Testis (tissue), 2 donors: ENCODE data around the gene IRX1.

Experiments used
- POLR2A ChIP-seq: fragments of 450-650 bp; IDR thresholded peaks from one replicate; pipeline ENCODE4 v1.6.1; 2017; ENCODE audit warnings: antibody characterized with exemption, mild to moderate bottlenecking, moderate library complexity
- TF ChIP-seq, protein P1 (sequence below), 3 experiments: fragments of 450-650 bp in 2 of 3; fragments of 200-600 bp in 1 of 3; sonication (generic) in 1 of 3; IDR thresholded peaks; one replicate each; pipeline ENCODE4 v1.5.1; 2016 to 2019; ENCODE audit warnings: antibody characterized with exemption in 3 of 3, mild to moderate bottlenecking in 2 of 3, moderate library complexity in 1 of 3

DNA sequence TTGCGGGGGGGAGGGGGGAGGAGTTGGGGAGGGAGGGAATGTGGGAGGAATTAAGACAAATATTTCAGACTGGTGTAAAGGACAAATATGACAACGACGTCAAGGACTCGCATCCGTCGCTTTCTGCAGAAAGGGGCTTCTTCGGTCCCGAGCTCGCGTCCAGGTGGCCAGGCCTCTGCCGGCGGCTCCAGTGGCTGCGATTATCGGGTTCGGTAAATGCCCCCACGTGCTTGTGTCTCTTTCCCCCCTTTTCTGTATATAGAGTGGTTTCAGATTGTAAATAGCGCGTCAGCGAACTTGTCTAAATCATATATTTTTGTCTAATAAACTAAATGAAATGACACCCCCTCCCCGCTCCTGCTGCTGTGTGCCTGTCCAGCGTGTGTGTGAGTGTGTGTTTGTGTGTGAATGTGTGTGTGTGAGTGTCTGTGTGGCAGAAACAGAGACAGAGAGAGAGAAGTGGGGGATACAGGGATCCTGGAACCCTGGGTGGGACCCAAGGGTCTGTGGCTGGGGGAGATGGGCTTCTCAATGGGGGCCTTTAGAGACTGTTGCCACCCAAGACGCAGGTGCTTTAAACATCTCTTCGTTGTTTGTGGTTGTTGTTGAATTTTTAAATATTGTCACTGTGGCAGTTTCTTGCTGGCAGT lies 5.6 kb downstream of the IRX1 start:
- no peak for TF ChIP-seq POLR2A
- TF ChIP-seq, protein P1, sequence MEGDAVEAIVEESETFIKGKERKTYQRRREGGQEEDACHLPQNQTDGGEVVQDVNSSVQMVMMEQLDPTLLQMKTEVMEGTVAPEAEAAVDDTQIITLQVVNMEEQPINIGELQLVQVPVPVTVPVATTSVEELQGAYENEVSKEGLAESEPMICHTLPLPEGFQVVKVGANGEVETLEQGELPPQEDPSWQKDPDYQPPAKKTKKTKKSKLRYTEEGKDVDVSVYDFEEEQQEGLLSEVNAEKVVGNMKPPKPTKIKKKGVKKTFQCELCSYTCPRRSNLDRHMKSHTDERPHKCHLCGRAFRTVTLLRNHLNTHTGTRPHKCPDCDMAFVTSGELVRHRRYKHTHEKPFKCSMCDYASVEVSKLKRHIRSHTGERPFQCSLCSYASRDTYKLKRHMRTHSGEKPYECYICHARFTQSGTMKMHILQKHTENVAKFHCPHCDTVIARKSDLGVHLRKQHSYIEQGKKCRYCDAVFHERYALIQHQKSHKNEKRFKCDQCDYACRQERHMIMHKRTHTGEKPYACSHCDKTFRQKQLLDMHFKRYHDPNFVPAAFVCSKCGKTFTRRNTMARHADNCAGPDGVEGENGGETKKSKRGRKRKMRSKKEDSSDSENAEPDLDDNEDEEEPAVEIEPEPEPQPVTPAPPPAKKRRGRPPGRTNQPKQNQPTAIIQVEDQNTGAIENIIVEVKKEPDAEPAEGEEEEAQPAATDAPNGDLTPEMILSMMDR (IDR thresholded peaks at IDR 0.05), result no peak
